ENCODE results near the gene RBM3. TPM values are rescaled to one million over a fixed set of nuclear protein-coding genes. Genes with fewer than 3 reads are reported as not detected.
"Not testable (repeated sequence)": the region's sequence is repeated elsewhere in the genome, so short reads cannot be mapped to it uniquely, and the experiment has no call there.

The RBM3 gene
- total RNA-seq, 6 donors from 2014 or later, result 129 to 486 (median 187) TPM

DNA sequence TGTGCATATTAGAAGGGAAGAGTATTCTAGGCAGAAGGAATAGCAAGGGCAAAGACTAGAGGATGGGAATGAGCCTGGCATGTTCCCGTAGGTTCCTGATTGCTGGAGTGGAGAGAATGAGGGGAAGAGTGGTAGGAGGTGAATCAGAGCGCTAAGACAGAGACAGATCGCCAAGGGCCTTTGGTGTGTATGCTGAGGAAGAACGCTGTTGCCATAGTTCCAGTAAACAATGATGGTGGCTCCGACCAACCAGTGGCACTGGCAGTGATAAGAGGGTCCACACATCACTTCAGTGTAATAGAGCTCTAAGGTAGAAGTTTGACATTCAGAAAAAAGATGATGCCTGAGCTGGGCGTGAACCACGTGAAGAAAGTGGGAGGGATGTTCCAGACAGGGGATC is 33.8 kb upstream of the RBM3 start:
- DNase-seq (no peak), ATAC-seq (ENCODE audit: low FRiP score in 2 of 2) (no peak)
- peak overlapping the region in 3 of 4 donors; percentile 66 to 71 (median 67) for H3K4me3 ChIP-seq
- no peak for TF ChIP-seq POLR2A (IDR thresholded peaks at IDR 0.05)
- WGBS, 2 donors, result 74 to 77% methylated on average over 7 of the region's 7 CpGs
- peaks cover 0 to 7% (median 0%) of the 10 kb centered on the region in 4 donors for H3K9me3 ChIP-seq
- H3K27ac ChIP-seq, result peak overlapping the region; percentile 86 to 95 (median 92)
- H3K36me3 ChIP-seq, result peaks cover 0 to 13% (median 3%) of the 10 kb centered on the region in 4 donors
- H3K27me3 ChIP-seq, result no peaks in the 10 kb centered on the region
- peaks cover 0 to 7% (median 0%) of the 10 kb centered on the region in 4 donors for H3K4me1 ChIP-seq

DNA sequence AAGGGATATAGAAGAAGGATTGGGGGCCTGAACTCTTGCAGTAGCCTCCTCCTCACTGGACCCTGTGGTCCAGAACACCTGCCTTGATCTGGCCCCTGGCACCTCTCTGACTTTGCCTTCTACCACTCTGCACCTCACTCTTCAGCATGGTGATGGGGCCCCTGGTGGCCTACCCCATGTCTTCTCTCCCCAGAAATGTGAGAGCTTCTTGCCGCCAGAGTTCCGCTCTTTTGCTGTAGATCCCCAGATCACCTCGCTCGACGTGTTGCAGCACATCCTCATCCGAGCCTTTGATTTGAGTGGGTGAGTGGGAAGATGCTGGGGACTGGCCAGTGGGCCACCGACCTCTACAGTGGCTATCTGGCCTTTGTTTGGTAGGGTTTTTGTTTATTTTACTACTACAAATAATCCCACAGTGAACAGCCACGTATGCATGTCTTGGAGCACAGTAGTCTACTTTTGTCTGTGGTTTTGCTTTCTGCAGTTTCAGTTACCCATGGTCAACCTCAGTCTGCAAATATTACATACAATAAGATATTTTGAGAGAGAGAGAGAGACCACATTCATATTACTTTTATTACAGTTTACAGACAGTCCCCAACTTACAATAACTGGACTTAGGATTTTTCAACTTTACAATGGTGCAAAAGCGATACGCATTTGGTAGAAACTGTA is 33.0 kb upstream of the RBM3 start:
- H3K4me1 ChIP-seq, result peaks cover 0 to 7% (median 0%) of the 10 kb centered on the region in 4 donors
- no peak overlapping the region for H3K27ac ChIP-seq
- DNase-seq, result no peak
- TF ChIP-seq EP300 (IDR thresholded peaks at IDR 0.05) (no peak), POLR2AphosphoS5 (IDR thresholded peaks at IDR 0.05) (no peak), POLR2A (IDR thresholded peaks at IDR 0.05) (no peak)
- TF ChIP-seq, protein P1, sequence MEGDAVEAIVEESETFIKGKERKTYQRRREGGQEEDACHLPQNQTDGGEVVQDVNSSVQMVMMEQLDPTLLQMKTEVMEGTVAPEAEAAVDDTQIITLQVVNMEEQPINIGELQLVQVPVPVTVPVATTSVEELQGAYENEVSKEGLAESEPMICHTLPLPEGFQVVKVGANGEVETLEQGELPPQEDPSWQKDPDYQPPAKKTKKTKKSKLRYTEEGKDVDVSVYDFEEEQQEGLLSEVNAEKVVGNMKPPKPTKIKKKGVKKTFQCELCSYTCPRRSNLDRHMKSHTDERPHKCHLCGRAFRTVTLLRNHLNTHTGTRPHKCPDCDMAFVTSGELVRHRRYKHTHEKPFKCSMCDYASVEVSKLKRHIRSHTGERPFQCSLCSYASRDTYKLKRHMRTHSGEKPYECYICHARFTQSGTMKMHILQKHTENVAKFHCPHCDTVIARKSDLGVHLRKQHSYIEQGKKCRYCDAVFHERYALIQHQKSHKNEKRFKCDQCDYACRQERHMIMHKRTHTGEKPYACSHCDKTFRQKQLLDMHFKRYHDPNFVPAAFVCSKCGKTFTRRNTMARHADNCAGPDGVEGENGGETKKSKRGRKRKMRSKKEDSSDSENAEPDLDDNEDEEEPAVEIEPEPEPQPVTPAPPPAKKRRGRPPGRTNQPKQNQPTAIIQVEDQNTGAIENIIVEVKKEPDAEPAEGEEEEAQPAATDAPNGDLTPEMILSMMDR (IDR thresholded peaks at IDR 0.05), result no peak
- WGBS, 2 donors, result 53 to 75% methylated on average over 3 to 10 of the region's 10 CpGs
- H3K36me3 ChIP-seq, result peaks cover 0 to 13% (median 3%) of the 10 kb centered on the region in 4 donors
- H3K9me3 ChIP-seq, result peaks cover 0 to 7% (median 0%) of the 10 kb centered on the region in 4 donors
- no peak overlapping the region for H3K4me3 ChIP-seq
- ATAC-seq (ENCODE audit: low FRiP score in 2 of 2), result no peak
- no peaks in the 10 kb centered on the region for H3K27me3 ChIP-seq

DNA sequence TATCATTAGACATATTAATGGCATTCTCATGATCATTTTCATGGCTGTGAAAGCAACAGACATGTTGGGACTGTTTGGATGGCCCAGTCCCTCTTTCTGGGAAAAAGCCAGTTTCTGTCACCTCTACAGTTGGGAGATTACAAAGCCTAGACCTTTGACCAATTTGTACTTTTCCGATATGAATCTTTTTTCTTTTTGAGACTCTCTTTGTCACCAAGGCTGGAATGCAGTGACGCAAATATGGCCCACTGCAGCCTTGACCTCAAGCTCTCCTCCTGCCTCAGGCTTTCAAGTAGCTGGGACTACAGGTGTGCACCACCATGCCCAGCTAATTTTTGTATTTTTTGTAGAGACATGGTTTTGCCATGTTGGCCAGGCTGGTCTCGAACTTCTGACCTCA is 25.4 kb upstream of the RBM3 start:
- DNase-seq, result no peak
- Histone ChIP-seq H3K4me3 (no peak overlapping the region), H3K27me3 (no peaks in the 10 kb centered on the region), H3K36me3 (peaks cover 0 to 28% (median 0%) of the 10 kb centered on the region in 4 donors), H3K4me1 (no peaks in the 10 kb centered on the region), H3K9me3 (no peaks in the 10 kb centered on the region), H3K27ac (no peak overlapping the region)
- no peak for TF ChIP-seq EP300 (IDR thresholded peaks at IDR 0.05)
- TF ChIP-seq POLR2A (IDR thresholded peaks at IDR 0.05), result no peak
- TF ChIP-seq POLR2AphosphoS5 (IDR thresholded peaks at IDR 0.05), result no peak
- TF ChIP-seq, protein P1 (IDR thresholded peaks at IDR 0.05), result no peak
- WGBS, 2 donors, result 89 to 94% methylated on average over 3 of the region's 3 CpGs
- ATAC-seq (ENCODE audit: low FRiP score in 2 of 2), result no peak

DNA sequence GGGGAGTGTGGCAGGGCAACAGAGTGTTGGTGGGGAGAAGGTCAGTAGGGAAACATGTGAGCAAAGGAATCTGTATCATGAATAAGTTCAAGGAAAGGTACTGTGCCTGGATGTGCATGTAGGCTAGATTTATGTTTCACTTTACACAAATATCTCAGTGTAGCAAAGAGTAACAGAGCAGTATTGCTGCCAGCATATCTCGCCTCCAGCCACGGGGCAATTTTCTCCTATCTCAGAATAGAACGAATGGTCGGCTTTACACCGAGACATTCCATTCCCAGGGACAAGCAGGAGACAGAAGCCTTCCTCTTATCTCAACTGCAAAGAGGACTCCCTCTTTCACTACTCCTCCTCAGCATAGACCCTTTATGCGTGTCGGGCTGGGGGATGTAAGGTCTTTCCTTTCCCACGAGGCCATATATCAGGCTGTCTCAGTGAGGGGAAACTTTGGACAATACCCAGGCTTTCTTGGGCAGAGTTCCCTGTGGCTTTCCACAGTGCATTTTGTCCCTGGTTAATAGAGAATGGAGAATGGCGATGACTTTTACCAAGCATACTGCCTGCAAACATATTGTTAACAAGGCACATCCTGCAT is 18.5 kb upstream of the RBM3 start:
- not testable (repeated sequence) for H3K4me1 ChIP-seq; H3K9me3 ChIP-seq; H3K27ac ChIP-seq; ATAC-seq (ENCODE audit: low FRiP score in 2 of 2); H3K4me3 ChIP-seq; H3K27me3 ChIP-seq; DNase-seq
- 89 to 91% methylated on average over 9 of the region's 9 CpGs for WGBS, 2 donors
- H3K36me3 ChIP-seq, result peaks cover 0 to 47% (median 16%) of the 10 kb centered on the region in 4 donors

DNA sequence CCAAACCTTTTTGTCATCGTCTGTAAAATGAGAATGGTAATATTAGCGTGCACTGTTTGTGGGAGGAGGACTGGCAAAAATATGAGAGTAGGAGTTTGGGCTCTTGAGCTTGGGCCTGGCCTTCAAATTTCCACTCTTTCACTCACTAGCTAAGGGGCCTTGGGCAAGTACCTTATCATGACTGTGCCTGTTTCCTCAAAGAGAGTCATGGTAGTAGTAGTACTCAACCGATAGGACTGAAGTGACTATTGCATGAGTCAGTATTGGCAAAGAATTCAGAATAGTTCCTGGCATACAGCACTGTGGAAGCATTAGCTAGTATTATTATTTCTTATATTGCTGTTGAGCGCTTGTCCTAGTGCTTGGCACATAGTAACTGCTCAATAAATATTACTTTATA is 16.0 kb upstream of the RBM3 start:
- no peak overlapping the region for H3K27ac ChIP-seq
- H3K4me1 ChIP-seq, result no peaks in the 10 kb centered on the region
- DNase-seq (no peak), ATAC-seq (ENCODE audit: low FRiP score in 2 of 2) (peak; percentile 38 to 66)
- H3K9me3 ChIP-seq, result no peaks in the 10 kb centered on the region
- peaks cover 0 to 47% (median 19%) of the 10 kb centered on the region in 4 donors for H3K36me3 ChIP-seq
- no peak for TF ChIP-seq POLR2AphosphoS5 (IDR thresholded peaks at IDR 0.05)
- no peak for TF ChIP-seq EP300 (IDR thresholded peaks at IDR 0.05)
- TF ChIP-seq POLR2A (IDR thresholded peaks at IDR 0.05), result no peak
- TF ChIP-seq, protein P1 (IDR thresholded peaks at IDR 0.05), result no peak
- 80 to 82% methylated on average over 4 of the region's 4 CpGs for WGBS, 2 donors
- no peaks in the 10 kb centered on the region for H3K27me3 ChIP-seq
- H3K4me3 ChIP-seq, result no peak overlapping the region
